Activated CD4-positive, alpha-beta memory T cell treated with anti-CD3 and anti-CD28 coated beads for 36 hours (primary cell): Measurements from ENCODE around the gene ADGRE3. TPM values are rescaled to one million over a fixed set of nuclear protein-coding genes. Genes with fewer than 3 reads are reported as not detected.
A peak's percentile ranks its signal among the peaks of the same experiment; 100 is the strongest.
"Not testable (repeated sequence)": the region's sequence is repeated elsewhere in the genome, so short reads cannot be mapped to it uniquely, and the experiment has no call there.

Experiments
- CTCF ChIA-PET: fragments of 350-600 bp; sonication (Branson Sonifier 250); formaldehyde crosslinking; loops from one replicate; lab custom pipeline; 2021; ENCODE audit warnings: antibody characterized with exemption, inconsistent platforms; lab: Charles Lee
- POLR2A ChIA-PET: fragments of 350-600 bp; sonication (Branson Sonifier 250); formaldehyde crosslinking; loops from one replicate; lab custom pipeline; 2021; ENCODE audit warnings: antibody characterized with exemption; lab: Charles Lee
- DNase-seq: peaks from one replicate; pipeline ENCODE4 v3.0.0-alpha.2; 2020
- H3K27ac Mint-ChIP-seq: one replicate; pipeline ENCODE4 v1.8.0; 2021; ENCODE audit warnings: mixed read lengths
- H3K27me3 Mint-ChIP-seq: one replicate; pipeline ENCODE4 v1.8.0; 2021; ENCODE audit warnings: mixed read lengths
- H3K36me3 Mint-ChIP-seq: one replicate; pipeline ENCODE4 v1.8.0; 2021; ENCODE audit warnings: mixed read lengths
- H3K4me1 Mint-ChIP-seq: one replicate; pipeline ENCODE4 v1.8.0; 2021; ENCODE audit warnings: low read depth, mixed read lengths
- H3K4me3 Mint-ChIP-seq: one replicate; pipeline ENCODE4 v1.8.0; 2021; ENCODE audit warnings: mild to moderate bottlenecking, mixed read lengths
- H3K9me3 Mint-ChIP-seq: one replicate; pipeline ENCODE4 v1.8.0; 2021; ENCODE audit warnings: mixed read lengths
- intact Hi-C: fragments of 100-400 bp; cut with micrococcal nuclease; formaldehyde crosslinking; loops from one replicate; pipeline ENCODE4 v1.15.1; 2023
- total RNA-seq, 2 experiments: library from RNA; stranded (reverse); gene quantifications; one replicate each; pipeline ENCODE4 v1.2.3, GENCODE V29; 2021

The ADGRE3 gene
- total RNA-seq, 2 experiments from 2014 or later: not detected

GRCh38 chr19:14585187-14585586 lies 89.5 kb downstream of the ADGRE3 start:
- H3K4me3 Mint-ChIP-seq, H3K36me3 Mint-ChIP-seq, POLR2A ChIA-PET, H3K27ac Mint-ChIP-seq, H3K9me3 Mint-ChIP-seq, intact Hi-C loops, H3K27me3 Mint-ChIP-seq: not testable (repeated sequence)
- CTCF ChIA-PET: interaction anchor here (2.4 kb wide), 1 partner anchor 11 kb away, joined by 6 read pairs; no protein-coding TSS in a partner anchor
- peak; percentile 79 for DNase-seq
- H3K4me1 Mint-ChIP-seq: peaks cover 42% of the 10 kb centered on the region

GRCh38 chr19:14584372-14584771 lies 90.3 kb downstream of the ADGRE3 start:
- H3K27ac Mint-ChIP-seq, H3K9me3 Mint-ChIP-seq, intact Hi-C loops, DNase-seq, H3K4me3 Mint-ChIP-seq, POLR2A ChIA-PET, H3K27me3 Mint-ChIP-seq, H3K36me3 Mint-ChIP-seq: not testable (repeated sequence)
- peaks cover 42% of the 10 kb centered on the region for H3K4me1 Mint-ChIP-seq
- CTCF ChIA-PET: interaction anchor here (1.8 to 2.4 kb wide), 2 partner anchors 10 to 102 kb away, joined by 6 read pairs; no protein-coding TSS in a partner anchor

GRCh38 chr19:14582894-14583340 lies 91.7 kb downstream of the ADGRE3 start, which contains the start of gene CLEC17A:
Gene CLEC17A, plus strand, starts transcription at chr19:14583084. Its CDS starts 77 bp downstream, at chr19:14583161.
- Mint-ChIP-seq H3K9me3 (no peaks in the 10 kb centered on the region), H3K27me3 (no peaks in the 10 kb centered on the region), H3K36me3 (no peaks in the 10 kb centered on the region), H3K4me1 (peaks cover 41% of the 10 kb centered on the region), H3K4me3 (no peak within 1 kb of the TSS), H3K27ac (no peak within 1 kb of the TSS)
- POLR2A ChIA-PET: no interaction called here
- intact Hi-C loops: no loop called here
- no peak for DNase-seq
- CTCF ChIA-PET: interaction anchor here (1.8 kb wide), 1 partner anchor 103 kb away, joined by 6 read pairs; no protein-coding TSS in a partner anchor

- H3K4me1 Mint-ChIP-seq: peaks cover 36% of the 10 kb centered on the region
- peak; percentile 91 for DNase-seq
- CTCF ChIA-PET: interaction anchor here (0.8 to 11.8 kb wide), 4 partner anchors 9 to 108 kb away, joined by 3 to 565 read pairs (median 4); partner anchors contain the start of genes NDUFB7 and ZNF333
- H3K9me3 Mint-ChIP-seq: no peaks in the 10 kb centered on the region
- peak overlapping the region; percentile 44 for H3K27ac Mint-ChIP-seq
- H3K4me3 Mint-ChIP-seq: no peak overlapping the region
- intact Hi-C loops: no loop called here
- POLR2A ChIA-PET: interaction anchor here (0.5 kb wide), 1 partner anchor 11 kb away, joined by 4 read pairs; no protein-coding TSS in a partner anchor
- H3K27me3 Mint-ChIP-seq: no peaks in the 10 kb centered on the region
- no peaks in the 10 kb centered on the region for H3K36me3 Mint-ChIP-seq
These were observed 93.9 kb downstream of the ADGRE3 start for GRCh38 chr19:14580623-14581237.

GRCh38 chr19:14577885-14578427 lies 96.7 kb downstream of the ADGRE3 start:
- intact Hi-C loops: loop anchor here (10.0 kb wide), 1 partner anchor 207 kb away; no protein-coding TSS in a partner anchor
- no peak overlapping the region for H3K4me3 Mint-ChIP-seq
- H3K4me1 Mint-ChIP-seq: peaks cover 26% of the 10 kb centered on the region
- H3K36me3 Mint-ChIP-seq: no peaks in the 10 kb centered on the region
- no peak overlapping the region for H3K27ac Mint-ChIP-seq
- ChIA-PET CTCF (interaction anchor here (11.8 kb wide), 1 partner anchor 110 kb away, joined by 565 read pairs; the partner anchor contains the start of gene ZNF333), POLR2A (interaction anchor here (0.7 kb wide), 1 partner anchor 983 kb away, joined by 6 read pairs; no protein-coding TSS in a partner anchor)
- peak; percentile 21 for DNase-seq
- H3K9me3 Mint-ChIP-seq: no peaks in the 10 kb centered on the region
- no peaks in the 10 kb centered on the region for H3K27me3 Mint-ChIP-seq

- ChIA-PET POLR2A (interaction anchor here (0.7 kb wide), 1 partner anchor 983 kb away, joined by 6 read pairs; no protein-coding TSS in a partner anchor), CTCF (interaction anchor here (11.8 kb wide), 1 partner anchor 111 kb away, joined by 565 read pairs; the partner anchor contains the start of gene ZNF333)
- no peak for DNase-seq
- H3K36me3 Mint-ChIP-seq: no peaks in the 10 kb centered on the region
- peaks cover 26% of the 10 kb centered on the region for H3K4me1 Mint-ChIP-seq
- H3K27me3 Mint-ChIP-seq: no peaks in the 10 kb centered on the region
- intact Hi-C loops: loop anchor here (10.0 kb wide), 1 partner anchor 208 kb away; no protein-coding TSS in a partner anchor
- H3K9me3 Mint-ChIP-seq: no peaks in the 10 kb centered on the region
- no peak overlapping the region for H3K4me3 Mint-ChIP-seq
- no peak overlapping the region for H3K27ac Mint-ChIP-seq
These were observed 97.4 kb downstream of the ADGRE3 start for GRCh38 chr19:14577264-14577663.

GRCh38 chr19:14576363-14576762 lies 98.3 kb downstream of the ADGRE3 start:
- no peaks in the 10 kb centered on the region for H3K27me3 Mint-ChIP-seq
- DNase-seq: no peak
- peaks cover 26% of the 10 kb centered on the region for H3K4me1 Mint-ChIP-seq
- intact Hi-C loops: loop anchor here (10.0 kb wide), 1 partner anchor 208 kb away; no protein-coding TSS in a partner anchor
- no peaks in the 10 kb centered on the region for H3K9me3 Mint-ChIP-seq
- ChIA-PET POLR2A (no interaction called here), CTCF (interaction anchor here (11.8 kb wide), 1 partner anchor 112 kb away, joined by 565 read pairs; the partner anchor contains the start of gene ZNF333)
- peaks cover 2% of the 10 kb centered on the region for H3K36me3 Mint-ChIP-seq
- H3K4me3 Mint-ChIP-seq: no peak overlapping the region
- no peak overlapping the region for H3K27ac Mint-ChIP-seq

- Mint-ChIP-seq H3K27ac (no peak overlapping the region), H3K4me1 (peaks cover 24% of the 10 kb centered on the region), H3K36me3 (peaks cover 3% of the 10 kb centered on the region), H3K9me3 (no peaks in the 10 kb centered on the region), H3K27me3 (no peaks in the 10 kb centered on the region), H3K4me3 (no peak overlapping the region)
- ChIA-PET POLR2A (interaction anchor here (2.2 kb wide), 1 partner anchor 111 kb away, joined by 12 read pairs; no protein-coding TSS in a partner anchor), CTCF (interaction anchor here (11.8 kb wide), 1 partner anchor 113 kb away, joined by 565 read pairs; the partner anchor contains the start of gene ZNF333)
- DNase-seq: no peak
- intact Hi-C loops: loop anchor here (10.0 kb wide), 1 partner anchor 209 kb away; no protein-coding TSS in a partner anchor
These were observed 99.1 kb downstream of the ADGRE3 start for GRCh38 chr19:14575428-14575980.

GRCh38 chr19:14571695-14572490 lies 102.8 kb downstream of the ADGRE3 start, which contains the start of gene NDUFB7:
Gene NDUFB7, minus strand, starts transcription at chr19:14572066. Its CDS starts 66 bp downstream, at chr19:14572000.
- Mint-ChIP-seq H3K27me3 (no peaks in the 10 kb centered on the region), H3K9me3 (no peaks in the 10 kb centered on the region), H3K4me1 (peaks cover 33% of the 10 kb centered on the region), H3K36me3 (peaks cover 9% of the 10 kb centered on the region), H3K4me3 (peak within 1 kb of the TSS; percentile 98), H3K27ac (peak within 1 kb of the TSS; percentile 85)
- CTCF ChIA-PET: interaction anchor here (0.6 to 11.8 kb wide), 9 partner anchors 9 to 316 kb away, joined by 3 to 565 read pairs (median 5); partner anchors contain the start of gene ZNF333
- POLR2A ChIA-PET: interaction anchor here (1.4 to 1.5 kb wide), 2 partner anchors 15 to 118 kb away, joined by 5 to 6 read pairs; partner anchors contain the start of gene ZNF333
- peak; percentile 95 for DNase-seq
- intact Hi-C loops: loop anchor here (1.0 to 10.0 kb wide), 3 partner anchors 117 to 317 kb away; no protein-coding TSS in a partner anchor

- peak overlapping the region; percentile 13 for H3K27ac Mint-ChIP-seq
- H3K4me3 Mint-ChIP-seq: peak overlapping the region; percentile 98
- no peaks in the 10 kb centered on the region for H3K27me3 Mint-ChIP-seq
- intact Hi-C loops: loop anchor here (10.0 kb wide), 1 partner anchor 214 kb away; no protein-coding TSS in a partner anchor
- peaks cover 12% of the 10 kb centered on the region for H3K36me3 Mint-ChIP-seq
- ChIA-PET POLR2A (interaction anchor here (1.4 to 1.5 kb wide), 2 partner anchors 14 to 119 kb away, joined by 5 to 6 read pairs; partner anchors contain the start of gene ZNF333), CTCF (interaction anchor here (1.2 to 11.8 kb wide), 6 partner anchors 9 to 317 kb away, joined by 3 to 565 read pairs (median 6); partner anchors contain the start of gene ZNF333)
- no peak for DNase-seq
- H3K4me1 Mint-ChIP-seq: peaks cover 33% of the 10 kb centered on the region
- H3K9me3 Mint-ChIP-seq: no peaks in the 10 kb centered on the region
These were observed 103.6 kb downstream of the ADGRE3 start for GRCh38 chr19:14570864-14571527.
